SU-DHL-6 (cell line): ENCODE measurements around the gene OSTC.

Experiments
- EZH2phosphoT487 ChIP-seq: fragments of 200-600 bp; sonication (generic), shearing (Covaris generic); conservative IDR thresholded peaks from 2 replicates; pipeline ENCODE4 v1.6.1; 2018; ENCODE audit warnings: mild to moderate bottlenecking, antibody characterized with exemption, low read length, moderate library complexity, mixed read lengths
- TF ChIP-seq, protein P1 (sequence below): fragments of 200-600 bp; sonication (generic); IDR thresholded peaks from one replicate; pipeline ENCODE4 v1.5.1; 2017; ENCODE audit warnings: antibody characterized with exemption, mild to moderate bottlenecking, low read length, moderate library complexity; ENCODE audit not compliant: insufficient read depth, poor library complexity, severe bottlenecking

GRCh38 chr4:108607079-108607815 is 43.2 kb upstream of the OSTC start:
- TF ChIP-seq, protein P1, sequence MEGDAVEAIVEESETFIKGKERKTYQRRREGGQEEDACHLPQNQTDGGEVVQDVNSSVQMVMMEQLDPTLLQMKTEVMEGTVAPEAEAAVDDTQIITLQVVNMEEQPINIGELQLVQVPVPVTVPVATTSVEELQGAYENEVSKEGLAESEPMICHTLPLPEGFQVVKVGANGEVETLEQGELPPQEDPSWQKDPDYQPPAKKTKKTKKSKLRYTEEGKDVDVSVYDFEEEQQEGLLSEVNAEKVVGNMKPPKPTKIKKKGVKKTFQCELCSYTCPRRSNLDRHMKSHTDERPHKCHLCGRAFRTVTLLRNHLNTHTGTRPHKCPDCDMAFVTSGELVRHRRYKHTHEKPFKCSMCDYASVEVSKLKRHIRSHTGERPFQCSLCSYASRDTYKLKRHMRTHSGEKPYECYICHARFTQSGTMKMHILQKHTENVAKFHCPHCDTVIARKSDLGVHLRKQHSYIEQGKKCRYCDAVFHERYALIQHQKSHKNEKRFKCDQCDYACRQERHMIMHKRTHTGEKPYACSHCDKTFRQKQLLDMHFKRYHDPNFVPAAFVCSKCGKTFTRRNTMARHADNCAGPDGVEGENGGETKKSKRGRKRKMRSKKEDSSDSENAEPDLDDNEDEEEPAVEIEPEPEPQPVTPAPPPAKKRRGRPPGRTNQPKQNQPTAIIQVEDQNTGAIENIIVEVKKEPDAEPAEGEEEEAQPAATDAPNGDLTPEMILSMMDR, result no peak
- no peak for TF ChIP-seq EZH2phosphoT487
